OCI-LY3 (cell line): Measurements from ENCODE around the gene IRX6.

Experiments
- H2AFZ ChIP-seq: fragments of 200-600, 300-600 bp; shearing (Covaris generic); 2 replicates; pipeline ENCODE4 v1.6.0; 2014; ENCODE audit warnings: antibody characterized with exemption, low read depth, low read length
- H3K27ac ChIP-seq: fragments of 200-600, 300-600 bp; sonication (generic); 2 replicates; pipeline ENCODE4 v1.5.1; 2014; ENCODE audit warnings: mild to moderate bottlenecking, low read length, moderate library complexity, mixed read lengths
- H3K27me3 ChIP-seq: fragments of 200-600, 300-600 bp; sonication (generic); 2 replicates; pipeline ENCODE4 v1.6.1; 2014; ENCODE audit warnings: low read depth, low read length, mixed read lengths
- H3K36me3 ChIP-seq: fragments of 200-600, 300-600 bp; sonication (generic); replicated peaks from 2 replicates; pipeline ENCODE3; 2014; ENCODE audit warnings: low read depth, low read length, mixed read lengths
- H3K4me1 ChIP-seq: fragments of 300-600, 200-600 bp; sonication (generic); 2 replicates; pipeline ENCODE4 v1.6.1; 2014; ENCODE audit warnings: low read length, mixed read lengths
- H3K4me2 ChIP-seq: fragments of 200-600, 300-600 bp; sonication (generic); 2 replicates; pipeline ENCODE4 v1.6.1; 2014; ENCODE audit warnings: low read length, mixed read lengths
- H3K4me3 ChIP-seq: fragments of 300-600, 200-600 bp; sonication (generic); 2 replicates; pipeline ENCODE4 v1.5.1; 2014; ENCODE audit warnings: antibody characterized with exemption, mild to moderate bottlenecking, low read length, moderate library complexity
- H3K79me2 ChIP-seq: fragments of 300-600, 200-600 bp; shearing (Covaris generic); 2 replicates; pipeline ENCODE4 v1.6.1; 2014; ENCODE audit warnings: mild to moderate bottlenecking, low read length, mixed read lengths
- H3K9ac ChIP-seq: fragments of 300-600, 200-600 bp; shearing (Covaris generic); 2 replicates; pipeline ENCODE4 v1.6.0; 2014; ENCODE audit warnings: mild to moderate bottlenecking, low read length, moderate library complexity
- H3K9me3 ChIP-seq: fragments of 200-600, 300-600 bp; shearing (Covaris generic); 2 replicates; pipeline ENCODE4 v1.6.1; 2014; ENCODE audit warnings: low read length, mixed read lengths; ENCODE audit not compliant: insufficient read depth
- H4K20me1 ChIP-seq: fragments of 200-600, 300-600 bp; sonication (generic); 2 replicates; pipeline ENCODE4 v1.6.1; 2016; ENCODE audit warnings: low read length, mixed read lengths; ENCODE audit not compliant: insufficient read depth
- CTCF ChIP-seq: fragments of 200-600, 300-600 bp; sonication (generic); IDR thresholded peaks from 2 replicates; pipeline ENCODE4 v1.5.1; 2014; ENCODE audit warnings: antibody characterized with exemption, low read length, low read depth
- EZH2phosphoT487 ChIP-seq: fragments of 200-600 bp; shearing (Covaris generic); IDR thresholded peaks from 2 replicates; pipeline ENCODE4 v1.6.1; 2018; ENCODE audit warnings: antibody characterized with exemption, mixed run types, low read depth

Gene IRX6

GRCh38 chr16:55308973-55309372, 15.0 kb upstream of the IRX6 start:
- Histone ChIP-seq H3K27ac (no peak overlapping the region), H3K4me2 (no peak overlapping the region), H3K79me2 (no peaks in the 10 kb centered on the region), H3K27me3 (no peaks in the 10 kb centered on the region), H3K4me1 (no peaks in the 10 kb centered on the region), H3K36me3 (no peaks in the 10 kb centered on the region), H3K9me3 (no peaks in the 10 kb centered on the region), H4K20me1 (no peaks in the 10 kb centered on the region), H2AFZ (no peak overlapping the region), H3K9ac (no peak overlapping the region), H3K4me3 (no peak overlapping the region)
- no peak for TF ChIP-seq EZH2phosphoT487
- TF ChIP-seq CTCF: no peak

GRCh38 chr16:55322327-55322726, 1.7 kb upstream of the IRX6 start:
- H3K36me3 ChIP-seq: no peaks in the 10 kb centered on the region
- H3K79me2 ChIP-seq: no peaks in the 10 kb centered on the region
- no peak overlapping the region for H2AFZ ChIP-seq
- H3K9ac ChIP-seq: no peak overlapping the region
- no peak overlapping the region for H3K27ac ChIP-seq
- H3K4me1 ChIP-seq: no peaks in the 10 kb centered on the region
- no peaks in the 10 kb centered on the region for H3K27me3 ChIP-seq
- H3K9me3 ChIP-seq: no peaks in the 10 kb centered on the region
- no peaks in the 10 kb centered on the region for H4K20me1 ChIP-seq
- no peak overlapping the region for H3K4me3 ChIP-seq
- TF ChIP-seq EZH2phosphoT487 (no peak), CTCF (no peak)
- no peak overlapping the region for H3K4me2 ChIP-seq

GRCh38 chr16:55324285-55325079, 479 bp downstream of the IRX6 start:
- Histone ChIP-seq H3K79me2 (no peaks in the 10 kb centered on the region), H4K20me1 (no peaks in the 10 kb centered on the region), H3K27me3 (no peaks in the 10 kb centered on the region), H2AFZ (no peak overlapping the region), H3K27ac (no peak overlapping the region), H3K4me1 (no peaks in the 10 kb centered on the region), H3K36me3 (no peaks in the 10 kb centered on the region), H3K9me3 (no peaks in the 10 kb centered on the region), H3K9ac (no peak overlapping the region), H3K4me2 (no peak overlapping the region), H3K4me3 (no peak overlapping the region)
- TF ChIP-seq CTCF (no peak), EZH2phosphoT487 (no peak)

DNA sequence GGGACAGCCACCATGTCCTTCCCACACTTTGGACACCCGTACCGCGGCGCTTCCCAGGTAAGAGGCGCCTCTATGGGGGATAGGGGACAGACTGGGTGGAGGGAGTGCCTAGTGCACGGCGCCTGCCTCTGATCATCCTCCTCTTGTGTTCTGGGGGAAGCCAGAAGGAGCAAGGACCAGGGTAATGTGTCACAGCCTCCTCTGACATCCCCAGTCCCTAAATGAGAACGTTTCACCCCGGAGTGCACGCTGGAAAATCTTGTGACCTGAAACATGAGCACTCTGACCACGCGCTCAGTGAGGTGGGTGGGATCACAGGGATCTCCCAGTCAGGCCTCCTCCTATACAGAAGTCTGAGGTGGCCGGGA, 1.1 kb downstream of the IRX6 start:
- no peaks in the 10 kb centered on the region for H3K79me2 ChIP-seq
- H3K27me3 ChIP-seq: no peaks in the 10 kb centered on the region
- no peak for TF ChIP-seq EZH2phosphoT487
- no peak for TF ChIP-seq CTCF
- no peaks in the 10 kb centered on the region for H3K9me3 ChIP-seq
- no peak overlapping the region for H3K9ac ChIP-seq
- H3K27ac ChIP-seq: no peak overlapping the region
- no peaks in the 10 kb centered on the region for H4K20me1 ChIP-seq
- no peaks in the 10 kb centered on the region for H3K4me1 ChIP-seq
- H3K36me3 ChIP-seq: no peaks in the 10 kb centered on the region
- no peak overlapping the region for H2AFZ ChIP-seq
- H3K4me2 ChIP-seq: no peak overlapping the region
- H3K4me3 ChIP-seq: no peak overlapping the region
